Measurements from ENCODE around the gene RAB22A. TPM values are rescaled to one million over a fixed set of nuclear protein-coding genes. Genes with fewer than 3 reads are reported as not detected.

RAB22A gene
- total RNA-seq, 1 experiment from 2014 or later: 18.4 TPM

DNA sequence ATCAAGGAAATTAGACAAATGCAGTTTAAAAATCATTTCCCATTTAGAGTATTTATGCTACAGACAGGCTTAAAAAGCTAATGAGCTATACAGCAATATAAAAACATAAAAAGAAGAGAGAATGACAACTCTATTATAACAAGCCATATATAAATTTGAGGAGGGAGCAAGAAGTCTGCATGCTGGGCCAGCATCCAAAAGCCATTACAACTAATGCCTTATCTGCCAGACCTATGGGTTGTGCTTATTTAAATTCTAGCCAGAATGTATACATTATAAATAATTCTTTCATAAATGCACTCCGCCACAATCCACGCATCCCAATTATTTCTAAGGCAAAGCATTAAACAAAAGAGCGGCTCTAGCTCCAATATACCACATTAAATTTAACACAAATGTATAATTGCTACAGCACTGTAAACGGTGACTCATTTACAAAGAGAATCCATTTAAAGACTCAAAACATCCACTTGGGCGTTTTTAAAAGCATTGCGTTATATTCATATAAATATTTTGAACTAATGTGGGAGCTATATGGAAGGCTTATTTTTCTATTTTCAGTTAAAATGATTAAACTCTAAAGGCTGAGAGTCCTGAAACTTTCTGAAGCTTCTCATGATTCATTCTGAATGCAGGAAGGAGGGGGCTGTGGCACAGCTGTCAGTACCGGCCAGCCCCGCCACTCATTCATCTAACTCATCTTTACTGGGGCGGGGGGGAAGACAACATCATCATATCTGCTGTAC is 37.7 kb upstream of the RAB22A start:
- BruUV-seq (replicated peaks): no TSS peak
- H3K27me3 Mint-ChIP-seq (ENCODE audit: insufficient read depth, unreplicated experiment): no peaks in the 10 kb centered on the region
- H3K4me1 Mint-ChIP-seq (ENCODE audit: insufficient read depth, unreplicated experiment): no peaks in the 10 kb centered on the region
- DNase-seq (ENCODE audit: unreplicated experiment): no peak
- H3K36me3 Mint-ChIP-seq (ENCODE audit: insufficient read depth, unreplicated experiment): peaks cover 33% of the 10 kb centered on the region
- peaks cover 8% of the 10 kb centered on the region for H3K9me3 Mint-ChIP-seq (ENCODE audit: unreplicated experiment)
- H3K4me3 Mint-ChIP-seq (ENCODE audit: unreplicated experiment): no peak overlapping the region
- TF ChIP-seq, protein P1, sequence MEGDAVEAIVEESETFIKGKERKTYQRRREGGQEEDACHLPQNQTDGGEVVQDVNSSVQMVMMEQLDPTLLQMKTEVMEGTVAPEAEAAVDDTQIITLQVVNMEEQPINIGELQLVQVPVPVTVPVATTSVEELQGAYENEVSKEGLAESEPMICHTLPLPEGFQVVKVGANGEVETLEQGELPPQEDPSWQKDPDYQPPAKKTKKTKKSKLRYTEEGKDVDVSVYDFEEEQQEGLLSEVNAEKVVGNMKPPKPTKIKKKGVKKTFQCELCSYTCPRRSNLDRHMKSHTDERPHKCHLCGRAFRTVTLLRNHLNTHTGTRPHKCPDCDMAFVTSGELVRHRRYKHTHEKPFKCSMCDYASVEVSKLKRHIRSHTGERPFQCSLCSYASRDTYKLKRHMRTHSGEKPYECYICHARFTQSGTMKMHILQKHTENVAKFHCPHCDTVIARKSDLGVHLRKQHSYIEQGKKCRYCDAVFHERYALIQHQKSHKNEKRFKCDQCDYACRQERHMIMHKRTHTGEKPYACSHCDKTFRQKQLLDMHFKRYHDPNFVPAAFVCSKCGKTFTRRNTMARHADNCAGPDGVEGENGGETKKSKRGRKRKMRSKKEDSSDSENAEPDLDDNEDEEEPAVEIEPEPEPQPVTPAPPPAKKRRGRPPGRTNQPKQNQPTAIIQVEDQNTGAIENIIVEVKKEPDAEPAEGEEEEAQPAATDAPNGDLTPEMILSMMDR (IDR thresholded peaks at IDR 0.05; ENCODE audit: unreplicated experiment): no peak
- ChIA-PET POLR2A (interaction anchor here (0.7 to 1.3 kb wide), 4 partner anchors 10 to 99 kb away, joined by 3 to 5 read pairs (median 4); partner anchors contain the start of gene RAB22A), CTCF (interaction anchor here (0.8 to 1.8 kb wide), 6 partner anchors 9 to 380 kb away, joined by 3 to 9 read pairs (median 3); no protein-coding TSS in a partner anchor)
- intact Hi-C loops (cut with micrococcal nuclease): no loop called here
- no peak overlapping the region for H3K27ac Mint-ChIP-seq (ENCODE audit: low read depth, unreplicated experiment)

DNA sequence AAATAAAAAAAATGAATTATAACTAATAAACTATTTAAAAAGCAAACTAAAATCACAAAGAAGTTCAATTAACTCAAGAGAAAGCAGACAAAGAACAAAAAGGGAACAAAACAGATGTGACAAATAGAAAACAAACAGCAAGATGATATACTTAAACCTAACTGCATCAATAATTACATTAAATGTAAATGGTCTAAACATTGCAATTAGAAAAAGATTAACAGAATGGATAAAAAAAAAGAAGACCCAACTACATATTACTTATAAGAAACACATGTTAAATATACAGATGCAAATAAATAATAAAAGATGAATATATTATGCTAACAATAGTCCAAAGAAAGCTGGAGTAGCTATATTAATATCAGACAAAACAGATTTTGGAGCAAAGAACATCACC is 35.1 kb upstream of the RAB22A start:
- Mint-ChIP-seq H3K36me3 (ENCODE audit: insufficient read depth, unreplicated experiment) (peaks cover 22% of the 10 kb centered on the region), H3K4me1 (ENCODE audit: insufficient read depth, unreplicated experiment) (no peaks in the 10 kb centered on the region), H3K27me3 (ENCODE audit: insufficient read depth, unreplicated experiment) (no peaks in the 10 kb centered on the region), H3K27ac (ENCODE audit: low read depth, unreplicated experiment) (no peak overlapping the region), H3K4me3 (ENCODE audit: unreplicated experiment) (no peak overlapping the region), H3K9me3 (ENCODE audit: unreplicated experiment) (peaks cover 8% of the 10 kb centered on the region)
- TF ChIP-seq, protein P1 (IDR thresholded peaks at IDR 0.05; ENCODE audit: unreplicated experiment): no peak
- DNase-seq (ENCODE audit: unreplicated experiment): no peak
- ChIA-PET CTCF (interaction anchor here (0.5 to 1.1 kb wide), 2 partner anchors 31 to 74 kb away, joined by 3 read pairs; no protein-coding TSS in a partner anchor), POLR2A (interaction anchor here (0.6 kb wide), 1 partner anchor 95 kb away, joined by 3 read pairs; no protein-coding TSS in a partner anchor)
- intact Hi-C loops (cut with micrococcal nuclease): no loop called here
- no TSS peak for BruUV-seq (replicated peaks)

DNA sequence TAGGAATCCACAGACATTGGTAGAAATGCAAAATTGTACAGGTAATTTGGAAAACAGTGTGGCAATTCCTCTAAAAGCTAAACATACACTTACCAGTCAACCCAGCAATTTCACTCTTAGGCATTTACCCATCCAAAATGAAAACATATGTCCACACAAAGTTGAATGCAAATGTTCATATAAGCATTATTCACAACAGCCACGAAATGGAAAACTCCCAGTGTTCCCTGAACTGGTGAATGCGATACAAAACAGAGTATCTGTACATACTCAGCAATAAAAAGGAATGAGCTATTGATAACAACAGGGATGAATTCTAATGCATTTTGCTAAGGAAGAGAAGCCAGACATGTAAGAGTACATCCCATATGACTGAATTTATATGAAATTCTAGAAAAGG is 32.4 kb upstream of the RAB22A start:
- no TSS peak for BruUV-seq (replicated peaks)
- POLR2A ChIA-PET: interaction anchor here (0.9 kb wide), 1 partner anchor 24 kb away, joined by 3 read pairs; no protein-coding TSS in a partner anchor

More for the DNA sequence above, 32.4 kb upstream of the RAB22A start:
- CTCF ChIA-PET: interaction anchor here (0.8 kb wide), 1 partner anchor 11 kb away, joined by 5 read pairs; no protein-coding TSS in a partner anchor
- no peak overlapping the region for H3K27ac Mint-ChIP-seq (ENCODE audit: low read depth, unreplicated experiment)
- H3K36me3 Mint-ChIP-seq (ENCODE audit: insufficient read depth, unreplicated experiment): peaks cover 1% of the 10 kb centered on the region
- no peak for DNase-seq (ENCODE audit: unreplicated experiment)
- no peaks in the 10 kb centered on the region for H3K27me3 Mint-ChIP-seq (ENCODE audit: insufficient read depth, unreplicated experiment)
- no peaks in the 10 kb centered on the region for H3K4me1 Mint-ChIP-seq (ENCODE audit: insufficient read depth, unreplicated experiment)
- intact Hi-C loops (cut with micrococcal nuclease): no loop called here
- H3K4me3 Mint-ChIP-seq (ENCODE audit: unreplicated experiment): no peak overlapping the region
- TF ChIP-seq, protein P1 (IDR thresholded peaks at IDR 0.05; ENCODE audit: unreplicated experiment): no peak
- peaks cover 15% of the 10 kb centered on the region for H3K9me3 Mint-ChIP-seq (ENCODE audit: unreplicated experiment)
